ENCODE results near the gene TMEM181. TPM values are rescaled to one million over a fixed set of nuclear protein-coding genes. Genes with fewer than 3 reads are reported as not detected.

TMEM181 gene
- total and polyA plus RNA-seq, 2 of the 13 experiments (the other 11 are each of a cell fraction or from before 2014, with no cell fraction given): 59.1 to 108 TPM

DNA sequence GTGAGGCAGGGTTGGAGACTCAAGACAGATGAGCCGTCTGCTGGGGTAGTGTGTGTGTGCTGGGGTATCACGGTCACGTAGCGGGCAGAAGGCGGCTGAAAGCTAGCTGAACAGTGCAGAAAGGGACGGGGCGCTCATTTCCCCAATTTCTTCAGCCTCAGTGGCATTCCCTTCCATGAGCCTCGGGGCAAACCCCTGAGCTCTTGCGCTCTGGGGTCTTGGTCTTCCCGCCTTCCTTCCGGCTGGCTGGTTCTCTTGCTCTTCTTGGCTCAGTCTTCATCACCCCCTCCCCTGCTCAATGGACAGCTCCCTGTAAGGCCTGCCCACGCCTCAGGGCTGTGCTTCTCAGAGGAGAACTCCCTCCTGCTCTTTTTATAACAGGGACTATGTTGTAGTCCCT lies 15.5 kb upstream of the TMEM181 start:
- intact Hi-C loops (cut with micrococcal nuclease; ENCODE audit: unreplicated experiment): no loop called here

More for the DNA sequence above, 15.5 kb upstream of the TMEM181 start:
- H3K4me3 ChIP-seq (replicated peaks in 1 of 3; ENCODE audit: insufficient read depth in 1 of 3, low read depth in 2 of 3, low read length in 3 of 3): no peak overlapping the region
- POLR2A ChIA-PET: interaction anchor here (1.3 to 2.1 kb wide), 4 partner anchors 10 to 27 kb away, joined by 4 to 12 read pairs (median 6); no protein-coding TSS in a partner anchor
- peaks cover 85% of the 10 kb centered on the region for H3K4me1 ChIP-seq (ENCODE audit: insufficient read depth, low read length)
- FAIRE-seq (no peak), ATAC-seq (0 out of 3 replicates have a peak, but pooled peaks have one; percentile 8), DNase-seq (ENCODE audit: low spot score) (no peak)
- TF ChIP-seq, protein P1, sequence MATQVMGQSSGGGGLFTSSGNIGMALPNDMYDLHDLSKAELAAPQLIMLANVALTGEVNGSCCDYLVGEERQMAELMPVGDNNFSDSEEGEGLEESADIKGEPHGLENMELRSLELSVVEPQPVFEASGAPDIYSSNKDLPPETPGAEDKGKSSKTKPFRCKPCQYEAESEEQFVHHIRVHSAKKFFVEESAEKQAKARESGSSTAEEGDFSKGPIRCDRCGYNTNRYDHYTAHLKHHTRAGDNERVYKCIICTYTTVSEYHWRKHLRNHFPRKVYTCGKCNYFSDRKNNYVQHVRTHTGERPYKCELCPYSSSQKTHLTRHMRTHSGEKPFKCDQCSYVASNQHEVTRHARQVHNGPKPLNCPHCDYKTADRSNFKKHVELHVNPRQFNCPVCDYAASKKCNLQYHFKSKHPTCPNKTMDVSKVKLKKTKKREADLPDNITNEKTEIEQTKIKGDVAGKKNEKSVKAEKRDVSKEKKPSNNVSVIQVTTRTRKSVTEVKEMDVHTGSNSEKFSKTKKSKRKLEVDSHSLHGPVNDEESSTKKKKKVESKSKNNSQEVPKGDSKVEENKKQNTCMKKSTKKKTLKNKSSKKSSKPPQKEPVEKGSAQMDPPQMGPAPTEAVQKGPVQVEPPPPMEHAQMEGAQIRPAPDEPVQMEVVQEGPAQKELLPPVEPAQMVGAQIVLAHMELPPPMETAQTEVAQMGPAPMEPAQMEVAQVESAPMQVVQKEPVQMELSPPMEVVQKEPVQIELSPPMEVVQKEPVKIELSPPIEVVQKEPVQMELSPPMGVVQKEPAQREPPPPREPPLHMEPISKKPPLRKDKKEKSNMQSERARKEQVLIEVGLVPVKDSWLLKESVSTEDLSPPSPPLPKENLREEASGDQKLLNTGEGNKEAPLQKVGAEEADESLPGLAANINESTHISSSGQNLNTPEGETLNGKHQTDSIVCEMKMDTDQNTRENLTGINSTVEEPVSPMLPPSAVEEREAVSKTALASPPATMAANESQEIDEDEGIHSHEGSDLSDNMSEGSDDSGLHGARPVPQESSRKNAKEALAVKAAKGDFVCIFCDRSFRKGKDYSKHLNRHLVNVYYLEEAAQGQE (IDR thresholded peaks at IDR 0.05; ENCODE audit: borderline replicate concordance in 1 of 2, low read depth in 1 of 2, low read length in 2 of 2): peak; percentile 30 to 84
- TF ChIP-seq RARA (CRISPR knock-in tag; IDR thresholded peaks at IDR 0.05): no peak
- WGBS (ENCODE audit: low lambda C conversion rate): over 99% methylated on average over 12 of the region's 12 CpGs
- H3K36me3 ChIP-seq (replicated peaks in 1 of 2; ENCODE audit: control insufficient read depth in 1 of 2, insufficient read depth in 2 of 2, low read length in 2 of 2): no peaks in the 10 kb centered on the region; a peak in 1 of 5 replicates
- H4K20me1 ChIP-seq (ENCODE audit: insufficient read depth, low read length): no peaks in the 10 kb centered on the region
- no TSS peak for BruUV-seq (replicated peaks)
- no peak overlapping the region for H2AFZ ChIP-seq (ENCODE audit: low read length)
- no peaks in the 10 kb centered on the region for H3K27me3 ChIP-seq (ENCODE audit: control insufficient read depth in 1 of 2, insufficient read depth in 2 of 2, low read length in 2 of 2)
- in situ Hi-C loops (cut with HindIII; ENCODE audit: extremely low pct_ligation_motif_present, low pct_unique_long_range_greater_than_20kb): no loop called here
- peak overlapping the region; percentile 59 for H3K27ac ChIP-seq (ENCODE audit: extremely low read length, insufficient read depth, low read length)
- H3K4me2 ChIP-seq (ENCODE audit: low read depth, low read length): no peak overlapping the region
- H3K9ac ChIP-seq (ENCODE audit: insufficient read depth, low read depth, low read length): no peak overlapping the region
- H3K79me2 ChIP-seq (ENCODE audit: insufficient read depth, low read length): no peaks in the 10 kb centered on the region
- no peaks in the 10 kb centered on the region for H3K9me3 ChIP-seq (ENCODE audit: low read length)
- CTCF ChIA-PET (ENCODE audit: low intra/inter-chr PET ratio, low total read pairs): no interaction called here

All from HepG2 (cell line).